ENCODE measurements around the gene NDRG3. TPM values are rescaled to one million over a fixed set of nuclear protein-coding genes. Genes with fewer than 3 reads are reported as not detected.

The NDRG3 gene
- total RNA-seq, 1 experiment from 2014 or later: 23.6 TPM

- Mint-ChIP-seq H3K27ac (peak overlapping the region in 2 of 3 experiments; percentile 49 to 55; a peak in 4 of 7 replicates), H3K4me3 (no peak overlapping the region), H3K4me1 (no peaks in the 10 kb centered on the region), H3K36me3 (ENCODE audit: insufficient read depth in 1 of 3, low read depth in 3 of 3) (peaks cover 8 to 54% (median 40%) of the 10 kb centered on the region in 3 experiments; a peak in 6 of 7 replicates), H3K27me3 (ENCODE audit: low read depth) (no peaks in the 10 kb centered on the region), H3K9me3 (no peaks in the 10 kb centered on the region)
- no peak overlapping the region for H2AFZ ChIP-seq (ENCODE audit: low read length)
- no peak overlapping the region for H2AK5ac ChIP-seq (ENCODE audit: insufficient read length, low read length)
- H4K5ac ChIP-seq (ENCODE audit: insufficient read length, low read depth, low read length): no peak overlapping the region
- no peak overlapping the region for H3T11ph ChIP-seq (ENCODE audit: low read length)
- no peak overlapping the region for H3K23ac ChIP-seq (ENCODE audit: insufficient read length, low read depth, low read length)
- H3K18ac ChIP-seq (ENCODE audit: insufficient read length, low read depth, low read length): no peak overlapping the region
- H3K9me3 ChIP-seq (ENCODE audit: control insufficient read depth, low read depth, low read length): no peaks in the 10 kb centered on the region
- H3K9ac ChIP-seq (ENCODE audit: extremely low read depth, insufficient read length, low read length): no peak overlapping the region
- H3K56ac ChIP-seq (ENCODE audit: insufficient read length, low read depth, low read length): no peak overlapping the region
- H2BK12ac ChIP-seq (ENCODE audit: insufficient read length, low read depth, low read length): no peak overlapping the region
- TF ChIP-seq CTCF (conservative IDR thresholded peaks at IDR 0.05): no peak
- H3K79me1 ChIP-seq (ENCODE audit: insufficient read depth, low read depth, low read length, poor library complexity, severe bottlenecking): no peaks in the 10 kb centered on the region
- no peak overlapping the region for H3K14ac ChIP-seq (ENCODE audit: insufficient read depth, low read length)
- H4K20me1 ChIP-seq (ENCODE audit: control insufficient read depth, insufficient read depth, insufficient read length): no peaks in the 10 kb centered on the region
- no peak overlapping the region for H2BK15ac ChIP-seq (ENCODE audit: low read depth, low read length)
- no peak overlapping the region for H3K27ac ChIP-seq (ENCODE audit: insufficient read length, low read depth, low read length)
- H4K8ac ChIP-seq (replicated peaks; ENCODE audit: insufficient read length, low read depth, low read length): no peak overlapping the region
- no peak overlapping the region for H2BK5ac ChIP-seq (ENCODE audit: insufficient read length, low read length)
- H3K23me2 ChIP-seq (ENCODE audit: insufficient read length, low read depth, low read length, poor library complexity, severe bottlenecking): no peaks in the 10 kb centered on the region
- H2BK20ac ChIP-seq (ENCODE audit: low read depth, low read length, poor library complexity, severe bottlenecking): no peak overlapping the region
- H3K79me2 ChIP-seq (ENCODE audit: insufficient read depth, low read length): no peaks in the 10 kb centered on the region
- no peak overlapping the region for H2BK120ac ChIP-seq (ENCODE audit: low read depth, low read length, poor library complexity, severe bottlenecking)
- H3K27me3 ChIP-seq (ENCODE audit: insufficient read depth, low read length): no peaks in the 10 kb centered on the region
- WGBS (ENCODE audit: extremely low coverage, insufficient read length, low lambda C conversion rate): no CpG with 5 or more reads among the region's 6 CpGs
- no peak overlapping the region for H3K4me2 ChIP-seq (ENCODE audit: insufficient read depth, insufficient read length, low read length)
- no peaks in the 10 kb centered on the region for H3K4me1 ChIP-seq (ENCODE audit: insufficient read depth, low read length)
- no peak overlapping the region for H4K91ac ChIP-seq (ENCODE audit: insufficient read length, low read depth, low read length)
- DNase-seq: no peak
- H3K4ac ChIP-seq (ENCODE audit: low read depth, low read length): no peak overlapping the region
These were observed 14.8 kb upstream of the NDRG3 start for GRCh38 chr20:36760647-36761046.
